ENCODE results near the gene PASD1.
"Not testable (repeated sequence)": the region's sequence is repeated elsewhere in the genome, so short reads cannot be mapped to it uniquely, and the experiment has no call there.

PASD1 gene, protein sequence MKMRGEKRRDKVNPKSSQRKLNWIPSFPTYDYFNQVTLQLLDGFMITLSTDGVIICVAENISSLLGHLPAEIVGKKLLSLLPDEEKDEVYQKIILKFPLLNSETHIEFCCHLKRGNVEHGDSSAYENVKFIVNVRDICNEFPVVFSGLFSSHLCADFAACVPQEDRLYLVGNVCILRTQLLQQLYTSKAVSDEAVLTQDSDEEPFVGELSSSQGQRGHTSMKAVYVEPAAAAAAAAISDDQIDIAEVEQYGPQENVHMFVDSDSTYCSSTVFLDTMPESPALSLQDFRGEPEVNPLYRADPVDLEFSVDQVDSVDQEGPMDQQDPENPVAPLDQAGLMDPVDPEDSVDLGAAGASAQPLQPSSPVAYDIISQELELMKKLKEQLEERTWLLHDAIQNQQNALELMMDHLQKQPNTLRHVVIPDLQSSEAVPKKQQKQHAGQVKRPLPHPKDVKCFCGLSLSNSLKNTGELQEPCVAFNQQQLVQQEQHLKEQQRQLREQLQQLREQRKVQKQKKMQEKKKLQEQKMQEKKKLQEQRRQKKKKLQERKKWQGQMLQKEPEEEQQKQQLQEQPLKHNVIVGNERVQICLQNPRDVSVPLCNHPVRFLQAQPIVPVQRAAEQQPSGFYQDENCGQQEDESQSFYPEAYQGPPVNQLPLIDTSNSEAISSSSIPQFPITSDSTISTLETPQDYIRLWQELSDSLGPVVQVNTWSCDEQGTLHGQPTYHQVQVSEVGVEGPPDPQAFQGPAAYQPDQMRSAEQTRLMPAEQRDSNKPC

DNA sequence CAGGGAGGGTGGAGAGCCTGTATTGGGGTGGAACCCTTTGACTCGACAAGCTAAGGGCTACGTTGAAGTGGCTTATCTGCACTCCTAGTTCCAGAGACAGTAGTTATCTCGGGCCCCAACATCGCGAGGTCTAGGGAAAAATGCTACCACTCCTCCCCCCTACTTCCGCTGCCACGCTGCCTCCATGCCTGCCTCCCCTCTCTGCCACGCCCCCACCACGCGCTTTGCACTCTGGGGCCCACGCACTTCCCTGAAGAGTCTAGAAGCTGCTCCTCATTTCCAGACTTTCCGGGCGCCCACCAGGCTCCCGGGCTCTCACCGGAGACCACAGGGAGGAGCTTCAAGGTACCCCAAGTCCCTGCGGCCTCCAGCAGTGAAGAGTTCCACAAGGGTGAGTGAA lies at the start of gene PASD1:
Gene PASD1 (plus strand): TSS at position 227 of the 400 bp plus-strand sequence. CDS start 37,879 bp downstream, outside the sequence.
- DNase-seq (ENCODE audit: low read depth, low spot score) = no peak

DNA sequence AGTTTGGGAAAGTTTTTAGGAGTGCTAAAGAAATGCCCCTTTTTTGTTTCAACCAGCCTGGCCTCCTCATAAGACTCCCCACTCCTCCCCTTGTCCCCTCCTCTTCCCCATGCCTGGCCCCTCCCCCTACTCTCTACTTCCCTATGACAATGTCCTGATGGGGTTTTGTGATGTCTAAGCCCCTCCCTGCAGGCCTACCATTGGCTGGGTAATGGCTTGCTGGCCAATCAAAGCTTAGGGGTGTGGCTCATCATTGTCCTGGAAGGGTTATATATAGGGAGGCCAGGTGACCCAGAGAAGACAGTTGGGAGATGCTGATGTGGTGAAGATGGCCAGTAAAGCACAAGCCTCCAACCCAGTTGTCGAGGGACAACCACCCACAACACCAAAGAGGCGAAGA lies 48.2 kb upstream of the PASD1 start:
- no peak for DNase-seq (ENCODE audit: low read depth, low spot score)

DNA sequence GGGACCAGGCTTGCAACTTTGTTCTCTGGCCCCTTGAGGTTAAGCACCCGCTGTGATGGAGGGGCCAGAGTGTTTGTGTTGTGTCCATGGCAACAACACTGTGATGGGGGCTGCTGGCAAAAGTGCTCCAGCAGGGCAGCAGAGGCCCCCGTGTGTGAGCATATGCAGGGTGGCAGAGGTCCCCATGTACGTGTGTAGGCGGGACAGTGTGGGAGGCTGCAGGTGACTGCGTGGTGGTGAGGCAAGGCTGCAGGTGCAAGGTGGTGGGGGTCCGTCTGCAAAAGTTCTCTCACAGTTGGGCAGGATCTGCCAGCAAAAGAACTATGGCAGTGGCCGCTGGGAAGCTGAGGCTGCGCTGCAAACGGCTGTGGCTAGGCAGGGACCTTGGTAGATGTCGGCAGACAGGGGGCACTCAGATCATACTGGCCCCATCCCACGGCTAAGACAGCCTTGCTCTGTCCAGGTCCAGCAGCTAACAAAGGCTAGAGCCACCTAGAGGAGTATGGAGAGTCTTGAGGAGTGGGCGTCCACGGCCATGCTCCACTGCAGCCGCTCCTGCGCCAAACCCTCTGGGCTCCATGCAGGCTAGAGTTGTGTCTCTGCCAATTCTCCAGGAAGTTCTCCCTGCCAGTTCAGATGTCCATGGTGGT lies 46.8 kb upstream of the PASD1 start:
- no peak for DNase-seq (ENCODE audit: low read depth, low spot score)

DNA sequence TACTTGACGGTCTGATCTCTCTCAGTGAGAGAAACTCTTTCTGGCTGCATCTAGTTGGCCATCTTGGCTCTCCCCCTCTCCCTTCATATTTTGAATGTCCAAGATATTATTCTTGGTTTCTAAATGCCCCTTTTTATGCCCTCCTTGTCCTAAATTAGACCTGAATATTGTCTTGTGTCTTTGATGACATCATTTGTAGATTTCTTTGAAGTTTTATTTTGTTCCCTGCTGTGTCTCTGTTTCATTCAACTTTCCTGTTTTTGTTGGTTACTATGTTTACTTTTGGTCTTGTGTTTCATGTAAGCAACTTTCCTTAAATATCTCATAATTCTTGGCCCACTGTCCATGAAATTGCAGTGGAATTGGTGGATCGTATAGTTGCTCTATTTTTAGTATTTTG lies 46.1 kb upstream of the PASD1 start:
- no peak for DNase-seq (ENCODE audit: low read depth, low spot score)

DNA sequence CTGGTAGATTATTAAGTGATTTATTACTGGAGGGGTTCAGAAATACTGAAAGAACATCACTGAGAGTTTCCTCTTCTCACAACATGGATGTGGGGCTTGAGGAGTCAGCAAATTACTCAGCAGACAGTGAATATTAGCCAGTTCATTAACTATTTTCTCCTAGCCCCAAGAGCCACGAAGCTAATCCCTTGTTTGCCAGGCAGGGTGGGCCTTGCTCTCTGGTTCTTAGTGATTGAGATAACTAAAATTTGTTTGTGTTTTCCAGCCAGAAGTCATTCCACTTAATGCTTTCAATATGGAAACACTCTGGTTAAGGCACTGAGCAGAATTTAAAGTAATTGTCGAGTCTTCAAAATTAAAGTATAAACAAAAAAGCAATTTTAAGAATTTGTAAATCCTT lies 40.1 kb upstream of the PASD1 start:
- DNase-seq (ENCODE audit: low read depth, low spot score) = no peak

DNA sequence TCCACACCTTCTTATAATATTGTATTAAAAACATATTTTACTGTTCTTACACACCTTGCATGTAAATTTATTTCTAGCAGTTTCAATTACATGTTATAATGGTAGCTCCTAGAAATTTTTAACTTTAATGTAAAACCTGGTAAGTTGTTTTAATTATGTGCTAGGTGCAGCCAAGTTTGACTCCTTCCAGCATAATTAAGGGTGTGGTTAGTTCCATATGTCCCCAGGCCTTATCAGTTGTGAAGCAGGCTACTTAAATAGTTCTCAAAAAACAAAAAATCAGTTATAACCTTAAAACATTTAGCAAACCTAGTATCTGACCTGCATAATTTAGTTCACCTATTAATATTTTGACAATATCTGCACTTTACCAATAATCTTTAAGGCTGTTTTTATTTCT lies 26.9 kb upstream of the PASD1 start:
- DNase-seq (ENCODE audit: low read depth, low spot score) = no peak

DNA sequence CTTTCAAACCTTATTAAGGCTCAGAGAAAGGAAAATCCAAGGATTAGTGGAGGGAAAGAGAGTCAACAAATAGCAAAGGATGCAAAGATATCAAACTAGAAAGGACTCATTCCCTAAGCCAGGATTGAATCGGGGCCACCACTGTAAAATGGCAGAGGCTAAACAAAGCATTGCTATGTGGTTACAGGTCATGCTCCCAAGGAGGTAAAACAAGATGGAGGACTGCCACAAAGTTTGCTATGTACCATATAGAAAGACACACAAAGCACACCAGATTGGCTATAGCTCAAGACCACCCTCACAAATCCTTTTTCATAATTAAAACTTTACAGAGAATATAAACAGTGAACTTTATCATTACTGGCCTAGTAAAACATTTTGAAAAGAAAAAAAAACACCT lies 25.9 kb upstream of the PASD1 start:
- no peak for DNase-seq (ENCODE audit: low read depth, low spot score)

DNA sequence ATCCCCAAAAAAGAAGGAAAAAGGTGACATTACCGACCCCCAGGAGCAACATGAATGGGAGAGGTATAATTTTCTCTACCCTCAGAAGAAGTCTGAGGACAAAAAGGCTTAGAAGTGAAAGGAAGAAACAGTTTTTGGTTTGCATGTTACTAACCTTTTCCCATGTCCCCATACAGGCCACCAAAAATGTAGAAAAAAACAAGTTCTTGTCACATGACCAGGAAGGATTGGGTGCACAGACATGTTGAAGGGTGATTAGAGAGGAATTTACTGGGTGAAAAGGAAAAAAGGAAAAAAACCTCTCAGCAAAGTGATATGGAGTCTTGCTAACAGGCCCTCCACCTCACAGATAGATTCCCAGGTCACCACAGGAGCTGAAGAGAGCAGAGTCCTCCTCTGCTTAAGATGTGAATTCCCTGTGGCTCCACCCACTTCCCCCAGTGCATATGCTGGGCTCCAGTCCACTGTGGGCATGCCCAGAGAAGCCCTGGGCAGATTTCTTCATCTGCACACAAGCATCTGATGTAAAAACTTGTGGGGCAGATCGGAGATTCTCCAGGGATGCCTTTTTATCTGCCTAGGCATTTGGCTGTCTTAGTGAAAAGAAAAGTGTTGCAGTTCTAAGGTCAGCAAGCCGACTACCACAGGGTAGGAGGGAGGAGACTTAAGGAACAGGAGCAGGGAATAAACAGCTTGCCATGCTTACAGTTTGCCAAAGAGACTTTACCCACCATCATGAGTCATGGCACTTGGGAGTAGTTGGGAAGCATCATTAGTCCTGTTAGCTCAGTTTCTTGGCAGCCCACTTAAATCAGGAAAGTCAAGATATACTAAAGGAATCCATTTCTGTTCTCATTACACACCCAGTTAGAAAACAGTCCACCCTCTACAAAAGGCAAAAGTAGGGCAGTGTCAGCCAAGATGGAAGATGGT lies 25.0 kb upstream of the PASD1 start:
- no peak for DNase-seq (ENCODE audit: low read depth, low spot score)

DNA sequence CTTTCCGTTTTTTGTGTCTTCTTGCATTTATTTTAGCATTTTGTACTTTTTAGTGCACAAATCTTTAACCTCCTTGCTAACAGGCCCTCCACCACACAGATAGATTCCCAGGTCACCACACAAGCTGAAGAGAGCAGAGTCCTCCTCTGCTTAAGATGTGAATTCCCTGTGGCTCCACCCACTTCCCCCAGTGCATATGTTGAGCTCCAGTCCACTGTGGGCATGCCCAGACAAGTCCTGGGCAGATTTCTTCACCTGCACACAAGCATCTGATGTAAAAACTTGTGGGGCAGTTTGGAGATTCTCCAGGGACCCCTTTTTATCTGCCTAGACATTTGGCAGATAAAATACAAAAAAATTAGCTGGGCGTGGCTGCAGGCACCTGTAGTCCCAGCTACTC lies 19.8 kb upstream of the PASD1 start:
- DNase-seq (ENCODE audit: low read depth, low spot score) = no peak

DNA sequence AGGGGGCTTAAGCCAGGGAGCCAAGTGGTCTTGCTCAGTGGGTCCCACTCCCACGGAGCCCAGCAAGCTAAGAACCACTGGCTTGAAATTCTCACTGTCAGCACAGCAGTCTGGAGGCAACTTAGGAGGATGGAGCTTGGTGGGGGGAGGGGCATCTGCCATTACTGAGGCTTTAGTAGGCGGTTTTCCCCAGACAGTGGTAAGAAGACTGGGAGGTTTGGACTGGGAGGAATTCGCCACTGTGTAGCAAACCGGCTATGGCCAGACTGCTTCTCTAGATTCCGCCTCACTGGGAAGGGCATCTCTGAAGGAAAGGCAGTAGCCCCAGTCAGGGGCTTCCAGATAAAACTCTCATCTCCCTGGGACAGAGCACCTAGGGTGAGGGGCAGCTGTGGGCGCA lies 17.2 kb upstream of the PASD1 start:
- DNase-seq (ENCODE audit: low read depth, low spot score) = not testable (repeated sequence)

DNA sequence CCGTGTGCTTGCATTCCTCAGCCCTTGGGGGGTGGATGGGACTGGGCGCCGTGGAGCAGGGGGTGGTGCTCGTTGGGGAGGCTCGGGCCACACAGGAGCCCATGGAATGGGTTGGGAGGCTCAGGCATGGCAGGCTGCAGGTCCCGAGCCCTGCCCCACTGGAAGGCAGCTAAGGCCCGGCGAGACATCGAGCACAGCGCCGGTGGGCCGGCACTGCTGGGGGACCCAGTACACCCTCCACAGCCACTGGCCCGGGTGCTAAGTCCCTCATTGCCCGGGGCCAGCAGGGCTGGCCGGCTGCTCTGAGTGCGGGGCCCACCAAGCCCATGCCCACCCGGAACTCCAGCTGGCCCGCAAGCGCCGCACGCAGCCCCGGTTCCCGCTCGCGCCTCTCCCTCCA lies 12.3 kb upstream of the PASD1 start:
- not testable (repeated sequence) for DNase-seq (ENCODE audit: low read depth, low spot score)

DNA sequence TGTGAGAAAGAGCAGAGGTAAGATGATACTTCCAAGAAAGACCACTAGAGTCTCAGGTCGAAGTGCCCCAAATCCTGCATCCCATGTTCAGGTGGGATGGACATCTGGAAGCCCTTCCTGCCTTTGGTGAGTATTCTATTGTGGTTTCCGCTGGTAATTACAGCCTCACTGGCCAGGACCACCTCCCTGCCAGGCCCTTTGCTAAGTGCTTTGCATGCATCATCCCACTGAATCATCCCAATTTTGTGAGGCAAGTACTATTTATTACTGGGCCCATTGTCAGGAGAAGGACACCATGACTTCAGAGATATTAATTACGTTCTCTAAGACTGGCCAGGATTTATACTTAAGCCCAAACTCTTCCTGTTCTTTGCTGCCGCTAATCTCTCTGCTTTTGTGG lies 10.7 kb upstream of the PASD1 start:
- DNase-seq (ENCODE audit: low read depth, low spot score) = no peak

DNA sequence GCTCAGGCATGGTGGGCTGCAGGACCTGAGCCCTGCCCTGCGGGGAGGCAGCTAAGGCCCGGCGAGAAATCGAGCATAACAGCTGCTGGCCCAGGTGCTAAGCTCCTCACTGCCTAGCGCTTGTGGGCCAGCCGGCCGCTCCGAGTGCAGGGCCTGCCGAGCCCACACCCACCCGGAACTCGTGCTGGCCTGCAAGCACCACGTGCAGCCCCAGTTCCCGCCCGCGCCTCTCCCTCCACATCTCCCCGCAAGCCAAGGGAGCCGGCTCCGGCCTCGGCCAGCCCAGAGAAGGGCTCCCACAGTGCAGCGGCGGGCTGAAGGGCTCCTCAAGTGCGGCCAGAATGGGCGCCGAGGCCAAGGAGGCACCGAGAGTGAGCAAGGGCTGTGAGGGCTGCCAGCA lies 8.2 kb upstream of the PASD1 start:
- not testable (repeated sequence) for DNase-seq (ENCODE audit: low read depth, low spot score)

DNA sequence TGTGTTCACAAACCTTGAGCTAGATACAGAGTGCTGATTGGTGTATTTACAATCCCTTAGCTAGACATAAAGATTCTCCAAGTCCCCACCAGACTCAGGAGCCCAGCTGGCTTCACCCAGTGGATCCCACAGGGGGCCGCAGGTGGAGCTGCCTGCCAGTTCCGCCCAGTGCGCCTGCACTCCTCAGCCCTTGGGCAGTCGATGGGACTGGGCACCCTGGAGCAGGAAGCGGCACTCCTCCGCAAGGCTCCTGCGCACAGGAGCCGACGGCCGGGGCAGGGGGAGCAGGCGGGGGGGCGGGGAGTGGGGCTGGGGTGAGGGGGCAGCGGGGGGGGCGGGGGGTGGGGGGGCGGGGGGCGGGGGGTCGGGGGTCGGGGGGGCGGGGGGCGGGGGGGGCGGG lies 990 bp upstream of the PASD1 start:
- DNase-seq (ENCODE audit: low read depth, low spot score) = not testable (repeated sequence)

DNA sequence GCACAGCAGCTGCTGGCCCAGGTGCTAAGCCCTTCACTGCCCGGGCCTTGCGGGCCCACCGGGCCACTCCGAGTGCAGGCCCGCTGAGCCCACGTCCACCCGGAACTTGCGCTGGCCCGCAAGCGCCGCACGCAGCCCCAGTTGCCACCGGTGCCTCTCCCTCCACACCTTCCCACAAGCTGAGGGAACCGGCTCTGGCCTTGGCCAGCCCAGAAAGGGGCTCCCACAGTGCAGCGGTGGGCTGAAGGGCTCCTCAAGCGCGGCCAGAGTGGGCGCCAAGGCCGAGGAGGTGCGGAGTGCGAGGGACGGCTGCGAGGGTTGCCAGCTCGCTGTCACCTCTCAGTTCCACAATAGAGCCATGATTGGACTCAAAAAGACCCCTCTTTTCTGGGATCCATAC lies 472 bp upstream of the PASD1 start:
- not testable (repeated sequence) for DNase-seq (ENCODE audit: low read depth, low spot score)

DNA sequence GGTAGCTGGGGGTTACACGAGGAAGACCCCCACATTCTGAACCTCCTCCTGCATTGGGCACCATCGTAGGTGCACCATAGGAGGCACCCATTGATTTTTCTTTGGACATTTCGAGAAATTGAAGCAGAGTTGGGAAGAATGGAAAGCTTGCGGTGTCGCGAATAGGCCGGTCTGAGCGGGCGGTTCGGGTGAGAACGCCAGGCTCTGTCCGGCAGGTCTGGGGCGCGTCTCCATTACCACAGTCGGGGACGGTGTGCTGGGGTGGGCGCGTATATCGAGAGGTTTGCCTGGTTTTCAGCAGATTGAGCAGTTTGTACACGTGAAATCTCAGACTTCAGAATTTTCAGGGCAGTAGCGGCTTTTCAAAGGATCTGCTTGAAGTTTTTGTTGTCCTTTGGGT lies 560 bp downstream of the PASD1 start:
- no peak for DNase-seq (ENCODE audit: low read depth, low spot score)

DNA sequence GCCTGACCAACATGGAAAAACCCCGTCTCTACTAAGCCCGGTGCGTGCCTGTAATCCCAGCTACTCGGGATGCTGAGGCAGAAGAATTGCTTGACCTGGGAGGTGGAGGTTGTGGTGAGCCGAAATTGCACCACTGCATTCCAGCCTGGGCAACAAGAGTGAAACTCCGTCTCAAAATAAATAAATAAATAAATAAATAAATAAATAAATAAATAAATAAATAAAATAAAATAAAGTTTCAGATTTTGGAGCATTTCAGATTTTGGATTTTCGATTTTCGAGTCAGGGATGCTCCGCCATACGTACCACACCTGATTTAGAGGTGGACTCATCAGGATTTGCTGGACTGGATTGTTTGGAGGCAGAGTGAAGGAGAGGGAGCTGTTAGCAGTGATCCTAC lies 3.4 kb downstream of the PASD1 start:
- not testable (repeated sequence) for DNase-seq (ENCODE audit: low read depth, low spot score)

DNA sequence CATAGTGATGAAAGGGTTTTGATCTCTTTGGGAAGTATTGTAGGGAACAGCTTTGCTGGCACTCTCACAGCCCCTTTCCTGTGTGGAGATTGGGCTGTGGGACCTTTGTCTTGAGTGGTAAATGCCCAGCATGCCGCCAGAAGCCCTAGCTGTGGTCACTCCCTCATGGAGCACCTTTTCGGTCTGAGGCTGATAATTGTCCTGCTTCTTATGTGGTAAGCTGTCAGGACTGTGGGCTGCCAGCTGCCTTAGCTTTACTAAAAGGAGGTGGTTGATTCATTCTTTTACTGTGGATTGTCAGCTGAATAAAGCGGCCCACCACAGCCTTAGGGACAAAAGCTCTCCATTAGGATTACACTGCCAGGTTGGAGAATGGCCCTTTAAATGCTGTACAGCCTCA lies 7.1 kb downstream of the PASD1 start:
- DNase-seq (ENCODE audit: low read depth, low spot score) = no peak

DNA sequence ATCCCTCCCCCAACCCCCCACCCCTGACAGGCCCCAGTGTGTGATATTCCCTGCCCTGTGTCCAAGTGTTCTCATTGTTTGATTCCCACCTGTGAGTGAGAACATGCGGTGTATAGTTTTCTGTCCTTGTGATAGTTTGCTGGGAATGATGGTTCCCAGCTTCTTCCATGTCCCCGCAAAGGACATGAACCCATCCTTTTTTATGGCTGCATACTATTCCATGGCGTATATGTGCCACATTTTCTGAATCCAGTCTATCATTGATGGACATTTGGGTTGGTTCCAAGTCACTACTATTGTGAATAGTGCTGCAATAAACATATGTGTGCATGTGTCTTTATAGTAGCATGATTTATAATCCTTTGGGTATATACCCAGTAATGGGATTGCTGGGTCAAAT lies 29.9 kb downstream of the PASD1 start:
- not testable (repeated sequence) for DNase-seq (ENCODE audit: low read depth, low spot score)

DNA sequence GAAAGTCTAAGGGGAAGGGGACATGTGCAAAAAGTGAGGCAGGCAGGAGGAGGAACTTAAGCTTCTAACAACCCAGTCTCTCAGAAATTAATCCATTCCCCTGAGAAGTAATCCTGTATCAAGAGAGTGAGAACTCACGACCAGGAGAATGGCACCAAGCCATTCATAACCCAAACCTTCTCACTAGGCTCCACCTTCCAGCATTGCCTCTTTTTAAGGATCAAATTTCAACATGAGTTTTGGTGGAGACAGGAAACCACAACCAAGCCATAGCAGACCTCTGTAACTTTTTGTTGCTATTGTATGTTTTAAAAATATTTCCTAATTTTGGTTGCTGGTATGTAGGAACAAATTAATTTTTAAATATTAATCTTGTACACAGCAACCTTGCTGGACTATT lies 32.8 kb downstream of the PASD1 start:
- no peak for DNase-seq (ENCODE audit: low read depth, low spot score)

DNA sequence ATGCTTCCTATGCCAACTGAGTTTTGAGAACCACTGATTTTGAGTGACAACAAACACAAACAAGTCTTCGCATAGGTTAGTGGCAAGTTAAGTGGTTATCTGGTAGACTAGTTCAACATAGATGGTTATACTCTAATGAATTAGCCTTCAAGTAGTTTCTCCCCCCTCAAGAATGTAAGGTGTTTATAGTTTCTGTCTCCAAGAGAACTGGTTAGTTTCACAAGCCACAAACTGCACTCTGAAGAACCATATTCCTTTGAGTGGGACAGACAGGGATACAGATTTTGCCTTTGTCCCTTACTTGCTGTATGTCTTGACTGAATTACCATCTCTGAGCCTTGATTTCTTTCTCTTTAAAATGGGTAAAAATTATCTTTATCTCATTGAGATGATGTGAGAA lies 41.5 kb downstream of the PASD1 start:
- DNase-seq (ENCODE audit: low read depth, low spot score) = no peak
